AG09309 (cell line): ENCODE results near the gene PGC.

Source experiments
- DNase-seq: peaks from one replicate; pipeline ENCODE4 v3.0.0-alpha.2; 2010; ENCODE audit warnings: low read depth
- H3K4me3 ChIP-seq: 2 replicates; pipeline ENCODE4 v1.5.1; 2011; ENCODE audit warnings: mild to moderate bottlenecking, low read depth, low read length, moderate library complexity; ENCODE audit not compliant: control insufficient read depth
- TF ChIP-seq, protein P1 (sequence below): IDR thresholded peaks from 2 replicates; pipeline ENCODE4 v1.5.1; 2011; ENCODE audit warnings: mild to moderate bottlenecking, low read depth, low read length, inconsistent platforms; ENCODE audit not compliant: insufficient read depth, control insufficient read depth; ENCODE audit errors: missing control alignments

The PGC gene

DNA sequence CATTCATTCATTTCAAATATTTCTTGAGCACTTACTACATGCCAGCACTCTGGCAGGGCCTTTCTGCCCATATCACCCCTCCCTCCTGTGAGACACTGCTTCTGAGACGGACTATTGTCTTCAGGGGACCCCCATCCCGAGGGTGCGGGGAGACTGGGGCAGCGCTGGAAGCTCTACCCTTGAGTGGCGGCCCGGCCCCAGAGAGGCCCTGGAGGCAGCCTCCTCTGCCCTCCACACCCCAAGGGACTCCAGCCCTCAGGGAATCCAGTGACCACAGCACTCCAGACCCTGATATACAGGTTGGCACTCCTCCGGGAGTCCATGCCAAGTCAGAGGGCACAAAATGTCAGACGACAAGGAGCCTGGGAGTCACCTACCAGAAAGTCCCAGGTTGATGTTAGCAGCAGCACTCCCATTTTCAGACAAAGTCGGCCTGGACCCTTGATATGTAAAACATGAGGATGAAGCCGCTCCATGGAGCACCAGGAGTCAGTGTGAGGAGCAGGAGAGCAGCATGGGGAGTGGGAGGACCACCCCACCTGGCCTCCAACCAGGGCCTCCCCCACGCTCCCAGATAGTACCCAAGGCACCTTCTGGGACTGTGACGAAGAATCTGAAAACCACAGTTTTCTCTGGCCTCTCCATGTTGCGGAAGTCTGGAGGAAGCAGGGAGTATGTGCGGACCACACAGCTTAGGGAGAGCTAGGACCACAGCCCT is 32.5 kb downstream of the PGC start:
- no peak for DNase-seq
- no peak overlapping the region for H3K4me3 ChIP-seq
- TF ChIP-seq, protein P1, sequence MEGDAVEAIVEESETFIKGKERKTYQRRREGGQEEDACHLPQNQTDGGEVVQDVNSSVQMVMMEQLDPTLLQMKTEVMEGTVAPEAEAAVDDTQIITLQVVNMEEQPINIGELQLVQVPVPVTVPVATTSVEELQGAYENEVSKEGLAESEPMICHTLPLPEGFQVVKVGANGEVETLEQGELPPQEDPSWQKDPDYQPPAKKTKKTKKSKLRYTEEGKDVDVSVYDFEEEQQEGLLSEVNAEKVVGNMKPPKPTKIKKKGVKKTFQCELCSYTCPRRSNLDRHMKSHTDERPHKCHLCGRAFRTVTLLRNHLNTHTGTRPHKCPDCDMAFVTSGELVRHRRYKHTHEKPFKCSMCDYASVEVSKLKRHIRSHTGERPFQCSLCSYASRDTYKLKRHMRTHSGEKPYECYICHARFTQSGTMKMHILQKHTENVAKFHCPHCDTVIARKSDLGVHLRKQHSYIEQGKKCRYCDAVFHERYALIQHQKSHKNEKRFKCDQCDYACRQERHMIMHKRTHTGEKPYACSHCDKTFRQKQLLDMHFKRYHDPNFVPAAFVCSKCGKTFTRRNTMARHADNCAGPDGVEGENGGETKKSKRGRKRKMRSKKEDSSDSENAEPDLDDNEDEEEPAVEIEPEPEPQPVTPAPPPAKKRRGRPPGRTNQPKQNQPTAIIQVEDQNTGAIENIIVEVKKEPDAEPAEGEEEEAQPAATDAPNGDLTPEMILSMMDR: no peak

DNA sequence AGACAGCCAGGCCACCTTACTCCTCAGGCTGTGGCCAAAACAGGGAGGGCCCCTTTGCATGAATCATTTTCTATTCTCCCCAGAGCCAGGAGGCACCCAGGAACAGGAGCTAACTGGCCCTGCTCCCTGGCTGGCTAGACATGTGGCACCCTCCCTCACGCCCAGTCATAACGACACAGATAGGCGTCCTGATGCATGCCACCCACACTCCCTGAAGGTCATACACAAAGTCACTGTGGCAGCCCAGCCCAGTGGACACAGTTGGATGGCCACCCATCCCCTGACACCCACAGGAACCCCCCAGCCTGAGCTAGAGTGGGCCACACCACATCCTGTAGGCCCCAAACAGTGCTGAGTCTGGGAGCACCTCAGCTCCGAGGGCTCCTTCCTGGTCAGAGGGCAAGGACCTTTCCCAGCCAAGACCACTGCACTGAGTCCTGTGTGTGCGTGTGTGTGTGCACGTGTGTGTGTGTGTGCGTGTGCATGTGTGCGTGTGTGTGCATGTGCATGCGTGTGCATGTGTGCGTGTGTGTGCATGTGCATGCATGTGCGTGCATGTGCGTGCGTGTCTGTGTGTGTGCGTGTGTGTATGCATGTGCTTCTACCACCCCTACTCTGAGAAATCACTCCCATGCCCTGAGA is 33.4 kb downstream of the PGC start:
- TF ChIP-seq, protein P1: no peak
- no peak overlapping the region for H3K4me3 ChIP-seq
- DNase-seq: no peak

DNA sequence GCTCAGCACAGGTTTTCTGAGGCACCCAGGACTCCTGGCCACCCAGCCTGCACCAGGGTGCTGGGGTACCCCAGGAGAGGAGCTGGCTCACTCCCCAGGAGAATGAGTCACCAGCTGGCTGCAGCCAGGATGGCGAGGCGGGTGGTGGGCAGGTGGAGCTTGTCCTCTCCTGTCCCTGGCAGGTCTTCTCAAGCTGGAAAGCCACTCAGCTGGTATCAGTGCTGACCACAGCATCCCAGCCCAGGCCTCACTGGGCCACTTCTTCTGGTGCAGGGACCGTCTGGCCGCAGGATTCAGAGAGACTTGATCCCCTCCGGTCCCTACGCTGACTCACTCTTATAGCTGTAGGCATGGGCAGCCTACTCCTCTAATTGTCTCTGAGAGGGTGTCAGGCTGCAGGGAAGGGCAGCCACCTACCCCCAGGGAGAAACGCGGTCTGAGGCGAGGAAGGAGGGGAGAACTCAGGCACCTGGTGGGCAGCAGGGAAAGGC is 34.0 kb downstream of the PGC start:
- TF ChIP-seq, protein P1: no peak
- H3K4me3 ChIP-seq: no peak overlapping the region
- DNase-seq: no peak

DNA sequence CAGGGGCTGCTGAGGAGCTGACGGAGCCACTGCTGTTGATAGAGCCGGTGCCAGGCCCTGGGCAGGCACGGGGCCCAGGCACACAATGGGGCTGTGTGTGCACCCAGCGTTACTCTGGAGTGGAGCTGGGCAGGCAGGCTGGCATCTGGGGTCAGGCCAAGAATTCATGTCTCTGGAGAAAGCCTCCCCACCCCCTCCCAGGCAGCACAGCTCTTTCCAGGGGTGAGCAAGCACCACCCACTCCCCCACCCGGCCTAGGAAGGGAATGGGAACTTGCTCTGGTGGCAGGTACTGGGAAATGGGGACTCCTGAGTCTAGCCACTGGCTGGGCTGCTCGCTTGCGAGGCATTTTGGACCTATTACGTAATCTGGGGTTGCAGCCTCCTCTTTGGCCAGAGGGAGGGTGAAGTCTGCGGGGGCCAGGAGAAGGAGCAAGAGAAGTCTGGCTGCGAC is 34.5 kb downstream of the PGC start:
- TF ChIP-seq, protein P1: no peak
- H3K4me3 ChIP-seq: no peak overlapping the region
- DNase-seq: no peak

DNA sequence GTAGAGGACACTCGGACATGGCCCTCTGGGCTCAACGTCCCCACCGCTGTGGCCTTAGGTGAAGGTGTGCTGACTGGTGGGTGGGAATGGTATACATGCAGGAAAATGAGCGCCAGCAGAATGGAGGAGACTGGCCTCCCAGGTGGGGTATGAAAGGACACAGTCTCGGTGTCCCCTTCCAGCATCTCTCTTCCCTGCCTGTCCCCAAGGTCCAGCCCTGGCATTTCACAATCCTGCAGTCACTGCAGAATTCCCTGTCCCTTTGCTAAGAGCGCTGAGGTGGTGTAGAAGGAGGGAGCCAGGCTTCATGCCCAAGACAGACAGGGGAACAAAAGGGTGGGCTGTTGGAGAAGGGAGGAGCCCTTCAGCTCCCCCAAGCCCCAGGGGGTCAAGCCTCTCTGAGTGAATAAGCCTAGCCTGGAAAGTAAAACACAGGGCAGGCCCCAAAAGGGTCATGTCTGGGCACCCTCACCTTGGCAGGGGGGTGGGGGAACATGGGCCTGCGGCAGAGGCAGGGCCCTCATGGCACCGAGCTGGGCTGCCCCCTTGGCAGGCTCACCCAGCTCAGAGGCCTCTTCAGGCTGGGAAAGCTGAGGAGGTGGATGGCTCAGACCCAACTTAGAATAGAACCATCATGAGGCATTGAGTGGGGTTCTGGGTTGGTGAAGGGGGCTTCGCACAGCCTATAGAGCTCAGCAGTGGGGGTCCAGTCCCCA is 35.7 kb downstream of the PGC start:
- no peak overlapping the region for H3K4me3 ChIP-seq
- TF ChIP-seq, protein P1: no peak
- no peak for DNase-seq

DNA sequence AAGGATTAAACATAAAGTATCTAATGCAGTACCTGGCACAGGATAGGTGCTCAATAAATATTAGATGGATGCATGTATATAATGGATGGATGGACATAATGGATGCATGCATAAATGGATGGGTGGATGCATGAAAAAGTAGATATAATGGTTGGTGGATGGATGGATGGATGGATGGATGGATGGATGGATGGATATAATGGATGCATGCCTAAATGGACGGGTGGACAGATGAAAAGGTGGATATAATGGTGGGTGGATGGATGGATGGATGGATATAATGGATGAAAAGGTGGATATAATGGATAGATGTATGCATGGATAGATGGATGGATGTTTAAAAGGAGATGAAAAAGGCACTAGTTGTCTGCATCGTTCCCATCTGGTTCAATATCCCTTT is 37.8 kb downstream of the PGC start:
- H3K4me3 ChIP-seq: no peak overlapping the region
- TF ChIP-seq, protein P1: no peak
- DNase-seq: no peak
